ENCODE measurements around the gene IQSEC1.

IQSEC1 gene

GRCh38 chr3:13016721-13017255 is 56.4 kb downstream of the IQSEC1 start:
- 86% methylated on average over 9 of the region's 9 CpGs for WGBS
- H3K4me1 ChIP-seq (ENCODE audit: insufficient read depth, low read length): peaks cover 39% of the 10 kb centered on the region
- H3K27me3 ChIP-seq (ENCODE audit: insufficient read depth, low read length): peaks cover 4% of the 10 kb centered on the region; the same call in 1 of the 2 replicates
- H3K27ac ChIP-seq (ENCODE audit: low read depth, low read length): no peak overlapping the region
- H3K9ac ChIP-seq (ENCODE audit: low read depth, low read length): no peak overlapping the region
- H3K9me3 ChIP-seq (ENCODE audit: insufficient read depth, low read depth, low read length): no peaks in the 10 kb centered on the region
- H3K36me3 ChIP-seq (ENCODE audit: insufficient read depth, low read length): no peaks in the 10 kb centered on the region
- no peak overlapping the region for H3K4me3 ChIP-seq (ENCODE audit: low read length)

DNA sequence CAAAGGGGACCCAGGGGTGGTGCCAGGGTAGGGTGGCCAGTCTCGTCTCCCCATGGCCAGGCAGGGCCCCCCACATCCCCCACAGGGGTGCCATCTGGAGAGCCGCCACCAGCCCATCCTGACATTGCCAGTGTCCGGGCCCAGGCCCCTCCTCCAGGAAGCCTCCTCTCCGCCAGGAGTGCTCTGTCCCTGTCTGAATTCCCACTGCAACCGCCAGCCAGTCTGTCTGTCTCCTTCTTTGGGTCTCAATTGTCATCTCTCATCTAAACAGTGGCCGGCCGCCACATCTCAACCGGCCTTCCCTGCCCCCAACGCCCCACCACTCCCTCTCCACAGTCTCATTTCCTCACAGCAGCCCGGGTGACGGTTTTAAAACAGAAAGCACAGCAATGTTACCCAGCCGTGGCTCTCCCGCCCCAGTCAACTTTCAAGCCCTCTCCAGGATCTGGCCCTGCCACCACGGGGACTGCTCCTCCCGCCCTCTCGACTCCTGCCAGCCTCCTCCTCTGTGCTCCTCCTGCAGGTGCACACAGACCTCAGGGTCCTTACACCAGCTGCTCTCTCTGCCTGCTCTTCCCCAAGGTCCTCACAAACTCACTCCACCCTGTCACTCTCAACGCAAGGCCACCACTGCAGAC is 57.0 kb downstream of the IQSEC1 start:
- no peak overlapping the region for H3K9ac ChIP-seq (ENCODE audit: low read depth, low read length)
- peaks cover 4% of the 10 kb centered on the region; the same call in 1 of the 2 replicates for H3K27me3 ChIP-seq (ENCODE audit: insufficient read depth, low read length)
- peaks cover 41% of the 10 kb centered on the region for H3K4me1 ChIP-seq (ENCODE audit: insufficient read depth, low read length)
- no peak overlapping the region for H3K4me3 ChIP-seq (ENCODE audit: low read length)
- H3K36me3 ChIP-seq (ENCODE audit: insufficient read depth, low read length): no peaks in the 10 kb centered on the region
- 55% methylated on average over 17 of the region's 17 CpGs for WGBS
- no peaks in the 10 kb centered on the region for H3K9me3 ChIP-seq (ENCODE audit: insufficient read depth, low read depth, low read length)
- H3K27ac ChIP-seq (ENCODE audit: low read depth, low read length): no peak overlapping the region

GRCh38 chr3:13015286-13016082 is 57.7 kb downstream of the IQSEC1 start:
- Histone ChIP-seq H3K27ac (ENCODE audit: low read depth, low read length) (no peak overlapping the region), H3K9me3 (ENCODE audit: insufficient read depth, low read depth, low read length) (no peaks in the 10 kb centered on the region), H3K4me1 (ENCODE audit: insufficient read depth, low read length) (peaks cover 43% of the 10 kb centered on the region), H3K4me3 (ENCODE audit: low read length) (no peak overlapping the region), H3K36me3 (ENCODE audit: insufficient read depth, low read length) (no peaks in the 10 kb centered on the region), H3K9ac (ENCODE audit: low read depth, low read length) (no peak overlapping the region), H3K27me3 (ENCODE audit: insufficient read depth, low read length) (peaks cover 4% of the 10 kb centered on the region; the same call in 1 of the 2 replicates)
- WGBS: 86% methylated on average over 18 of the region's 18 CpGs

DNA sequence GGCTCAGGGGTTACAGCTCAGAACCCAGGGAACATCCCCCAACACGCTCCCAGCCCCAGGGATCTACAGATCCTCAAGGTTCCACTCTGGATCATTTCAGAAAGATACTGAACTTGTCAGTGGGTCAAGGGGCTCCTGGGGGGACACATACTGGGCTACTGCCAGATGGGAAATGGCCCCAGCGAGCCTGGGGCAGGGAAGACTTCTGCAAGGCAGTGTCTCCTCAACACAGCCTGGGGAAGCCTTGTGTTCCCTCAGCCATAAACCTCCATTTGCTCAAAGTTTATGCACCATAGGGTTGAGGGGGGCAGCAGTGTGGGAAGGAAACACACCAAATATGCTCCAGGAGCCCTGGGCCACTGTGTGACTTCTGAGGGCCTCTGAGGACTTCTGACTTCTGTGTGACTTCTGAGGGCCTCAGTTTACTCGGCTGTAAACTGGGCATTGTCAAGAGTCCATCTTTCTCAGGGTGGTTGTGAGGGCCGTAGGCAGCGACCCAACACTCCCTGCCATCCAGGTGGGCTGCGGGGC is 58.4 kb downstream of the IQSEC1 start:
- 92% methylated on average over 6 of the region's 6 CpGs for WGBS
- Histone ChIP-seq H3K36me3 (ENCODE audit: insufficient read depth, low read length) (no peaks in the 10 kb centered on the region), H3K4me1 (ENCODE audit: insufficient read depth, low read length) (peaks cover 41% of the 10 kb centered on the region), H3K9me3 (ENCODE audit: insufficient read depth, low read depth, low read length) (no peaks in the 10 kb centered on the region), H3K9ac (ENCODE audit: low read depth, low read length) (no peak overlapping the region), H3K27ac (ENCODE audit: low read depth, low read length) (no peak overlapping the region), H3K27me3 (ENCODE audit: insufficient read depth, low read length) (peaks cover 4% of the 10 kb centered on the region; the same call in 1 of the 2 replicates), H3K4me3 (ENCODE audit: low read length) (no peak overlapping the region)

- Histone ChIP-seq H3K4me1 (ENCODE audit: insufficient read depth, low read length) (peaks cover 36% of the 10 kb centered on the region), H3K9ac (ENCODE audit: low read depth, low read length) (no peak overlapping the region), H3K9me3 (ENCODE audit: insufficient read depth, low read depth, low read length) (no peaks in the 10 kb centered on the region), H3K27me3 (ENCODE audit: insufficient read depth, low read length) (peaks cover 4% of the 10 kb centered on the region; the same call in 1 of the 2 replicates), H3K36me3 (ENCODE audit: insufficient read depth, low read length) (no peaks in the 10 kb centered on the region), H3K27ac (ENCODE audit: low read depth, low read length) (no peak overlapping the region), H3K4me3 (ENCODE audit: low read length) (no peak overlapping the region)
- WGBS: 92% methylated on average over 7 of the region's 7 CpGs
These were observed 59.1 kb downstream of the IQSEC1 start for GRCh38 chr3:13013994-13014754.

GRCh38 chr3:13013566-13013965 is 59.7 kb downstream of the IQSEC1 start:
- WGBS: 92% methylated on average over 3 of the region's 3 CpGs
- Histone ChIP-seq H3K36me3 (ENCODE audit: insufficient read depth, low read length) (no peaks in the 10 kb centered on the region), H3K27ac (ENCODE audit: low read depth, low read length) (no peak overlapping the region), H3K9ac (ENCODE audit: low read depth, low read length) (no peak overlapping the region), H3K27me3 (ENCODE audit: insufficient read depth, low read length) (no peaks in the 10 kb centered on the region), H3K4me3 (ENCODE audit: low read length) (no peak overlapping the region), H3K9me3 (ENCODE audit: insufficient read depth, low read depth, low read length) (no peaks in the 10 kb centered on the region), H3K4me1 (ENCODE audit: insufficient read depth, low read length) (peaks cover 30% of the 10 kb centered on the region)

- WGBS: 93% methylated on average over 7 of the region's 7 CpGs
- Histone ChIP-seq H3K4me1 (ENCODE audit: insufficient read depth, low read length) (peaks cover 28% of the 10 kb centered on the region), H3K36me3 (ENCODE audit: insufficient read depth, low read length) (no peaks in the 10 kb centered on the region), H3K4me3 (ENCODE audit: low read length) (no peak overlapping the region), H3K9ac (ENCODE audit: low read depth, low read length) (no peak overlapping the region), H3K27me3 (ENCODE audit: insufficient read depth, low read length) (no peaks in the 10 kb centered on the region), H3K9me3 (ENCODE audit: insufficient read depth, low read depth, low read length) (no peaks in the 10 kb centered on the region), H3K27ac (ENCODE audit: low read depth, low read length) (no peak overlapping the region)
These were observed 60.1 kb downstream of the IQSEC1 start for GRCh38 chr3:13013151-13013561.

DNA sequence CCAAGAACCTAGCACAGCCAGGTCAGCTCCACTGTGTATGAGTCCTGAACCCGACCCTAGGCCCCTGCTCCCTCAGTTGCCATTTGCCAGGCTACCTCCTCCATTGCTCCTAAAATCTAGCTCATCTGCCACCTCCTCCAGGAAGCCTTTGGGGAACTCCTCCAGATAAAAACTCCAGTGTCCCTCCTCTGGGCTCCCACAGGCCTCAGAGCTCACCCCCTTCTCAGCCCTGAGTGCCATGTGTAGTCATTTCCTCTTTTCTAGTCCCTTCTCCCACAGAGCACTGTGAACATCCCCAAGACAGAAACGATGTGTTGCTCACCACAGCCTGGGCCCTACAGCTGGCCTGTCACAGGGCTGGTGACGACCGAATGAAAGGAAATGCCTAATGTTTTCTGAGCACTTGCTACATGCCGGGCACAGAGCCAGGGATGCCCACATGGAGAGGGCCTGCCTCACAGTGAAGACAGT is 61.0 kb downstream of the IQSEC1 start:
- Histone ChIP-seq H3K9ac (ENCODE audit: low read depth, low read length) (no peak overlapping the region), H3K4me3 (ENCODE audit: low read length) (no peak overlapping the region)

DNA sequence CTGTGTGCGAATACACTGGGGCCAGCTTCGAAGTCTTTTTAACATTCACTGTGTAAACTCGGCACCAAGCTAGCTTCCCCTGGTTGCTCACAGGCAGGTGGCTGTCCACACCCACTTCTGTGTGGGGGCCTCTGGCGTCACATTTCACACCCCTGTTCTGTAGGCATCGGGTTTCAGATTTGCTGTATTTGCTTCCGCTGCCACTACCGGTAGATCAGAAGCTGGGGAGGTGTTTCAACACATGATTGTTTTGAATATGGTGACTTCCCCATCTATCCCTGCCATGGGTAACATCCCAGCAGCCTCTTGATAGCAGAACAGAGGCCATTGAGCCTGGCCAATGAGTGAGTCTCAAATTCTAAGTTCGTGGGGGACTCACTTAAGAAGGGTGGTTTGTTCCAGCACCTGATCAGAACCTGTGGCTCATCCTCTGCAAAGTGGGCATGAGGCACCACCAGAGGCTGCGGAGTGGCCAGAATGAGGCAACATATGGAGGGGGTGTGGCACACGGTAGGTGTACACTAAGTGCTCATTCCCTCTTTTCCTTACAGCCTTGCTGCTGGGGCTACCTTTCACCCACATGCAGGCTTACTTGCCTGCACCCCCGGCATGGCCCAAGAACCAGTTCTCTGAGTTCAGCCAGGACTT is 61.5 kb downstream of the IQSEC1 start:
- 61% methylated on average over 11 of the region's 11 CpGs for WGBS
- H3K9me3 ChIP-seq (ENCODE audit: insufficient read depth, low read depth, low read length): no peaks in the 10 kb centered on the region
- no peaks in the 10 kb centered on the region for H3K27me3 ChIP-seq (ENCODE audit: insufficient read depth, low read length)
- no peaks in the 10 kb centered on the region for H3K36me3 ChIP-seq (ENCODE audit: insufficient read depth, low read length)
- H3K9ac ChIP-seq (ENCODE audit: low read depth, low read length): no peak overlapping the region
- no peak overlapping the region for H3K27ac ChIP-seq (ENCODE audit: low read depth, low read length)
- no peak overlapping the region for H3K4me3 ChIP-seq (ENCODE audit: low read length)
- H3K4me1 ChIP-seq (ENCODE audit: insufficient read depth, low read length): peaks cover 21% of the 10 kb centered on the region

More for the DNA sequence above, 61.0 kb downstream of the IQSEC1 start:
- H3K27ac ChIP-seq (ENCODE audit: low read depth, low read length): no peak overlapping the region
- peaks cover 21% of the 10 kb centered on the region for H3K4me1 ChIP-seq (ENCODE audit: insufficient read depth, low read length)
- no peaks in the 10 kb centered on the region for H3K36me3 ChIP-seq (ENCODE audit: insufficient read depth, low read length)
- H3K27me3 ChIP-seq (ENCODE audit: insufficient read depth, low read length): no peaks in the 10 kb centered on the region
- WGBS: 79% methylated on average over 5 of the region's 5 CpGs
- H3K9me3 ChIP-seq (ENCODE audit: insufficient read depth, low read depth, low read length): no peaks in the 10 kb centered on the region

GRCh38 chr3:13010780-13011572 is 62.3 kb downstream of the IQSEC1 start:
- no peaks in the 10 kb centered on the region for H3K36me3 ChIP-seq (ENCODE audit: insufficient read depth, low read length)
- H3K27ac ChIP-seq (ENCODE audit: low read depth, low read length): no peak overlapping the region
- no peak overlapping the region for H3K9ac ChIP-seq (ENCODE audit: low read depth, low read length)
- WGBS: 83% methylated on average over 4 of the region's 4 CpGs
- H3K9me3 ChIP-seq (ENCODE audit: insufficient read depth, low read depth, low read length): no peaks in the 10 kb centered on the region
- H3K4me1 ChIP-seq (ENCODE audit: insufficient read depth, low read length): peaks cover 15% of the 10 kb centered on the region
- no peaks in the 10 kb centered on the region for H3K27me3 ChIP-seq (ENCODE audit: insufficient read depth, low read length)
- no peak overlapping the region for H3K4me3 ChIP-seq (ENCODE audit: low read length)

All from HUES64 (cell line).